ENCODE results near the gene WBP1L.
A peak's percentile ranks its signal among the peaks of the same experiment; 100 is the strongest.

The WBP1L gene

DNA sequence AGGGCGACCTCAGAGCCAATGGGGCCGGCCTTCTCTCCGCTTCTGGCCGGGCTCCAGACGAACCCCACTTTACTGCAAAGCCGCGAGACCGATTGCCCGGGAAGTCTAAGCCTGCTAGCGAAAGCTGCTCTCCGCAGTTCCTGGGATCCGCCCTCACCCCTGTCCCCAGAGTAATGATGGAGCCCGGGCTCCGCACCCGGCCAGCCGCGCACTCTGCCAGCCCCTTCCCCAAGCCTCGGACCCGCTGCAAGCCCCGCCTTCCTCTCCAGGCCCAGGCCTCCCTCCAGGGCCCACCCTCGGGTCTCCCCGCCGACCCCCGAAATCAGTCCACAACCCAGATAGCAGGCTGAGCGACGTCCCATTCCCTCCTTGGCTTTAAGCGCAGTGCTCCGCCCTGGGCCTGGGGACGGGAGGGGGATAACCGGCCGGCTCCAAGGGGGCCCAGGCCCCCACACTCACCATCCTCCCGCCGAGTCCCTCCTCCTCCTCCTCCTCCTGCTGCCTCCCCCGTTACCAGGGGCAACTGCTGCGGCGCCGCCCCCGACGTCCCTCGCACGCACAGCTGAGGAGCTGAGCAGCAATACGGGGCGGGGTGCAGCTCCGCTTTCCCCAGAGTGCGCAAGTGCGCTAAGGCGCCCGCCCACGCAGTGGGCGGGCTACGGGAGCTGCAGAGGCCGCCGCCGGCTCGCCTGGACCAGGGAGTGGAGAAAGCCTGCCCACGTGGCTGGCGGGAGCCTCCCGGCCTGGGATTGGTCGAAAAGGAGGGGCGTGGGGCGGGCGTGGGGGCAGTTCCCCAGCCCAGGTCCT, 29.7 kb upstream of the WBP1L start, which contains the start of gene ARL3 (continued):
- no peak for TF ChIP-seq ZNF521 (tag by site-specific recombination; IDR thresholded peaks at IDR 0.05)
- TF ChIP-seq ZBTB48 (tag by site-specific recombination; IDR thresholded peaks at IDR 0.05), result peak; percentile 57; the same call in 1 of the 2 replicates
- no peak for TF ChIP-seq ZBTB11 (tag by site-specific recombination; conservative IDR thresholded peaks at IDR 0.05; ENCODE audit: low read depth)
- TF ChIP-seq ZNF830 (tag by site-specific recombination; IDR thresholded peaks at IDR 0.05; ENCODE audit: low read depth), result no peak
- no peak for TF ChIP-seq ZNF324 (tag by site-specific recombination; IDR thresholded peaks at IDR 0.05)
- TF ChIP-seq ZNF202 (tag by site-specific recombination; IDR thresholded peaks at IDR 0.05; ENCODE audit: borderline replicate concordance), result no peak
- peak; percentile 65; the same call in 1 of the 2 replicates for TF ChIP-seq KLF7 (tag by site-specific recombination; IDR thresholded peaks at IDR 0.05; ENCODE audit: borderline replicate concordance)
- no peak for TF ChIP-seq ZFP41 (tag by site-specific recombination; IDR thresholded peaks at IDR 0.05; ENCODE audit: borderline replicate concordance)
- TF ChIP-seq ZEB2 (tag by site-specific recombination; IDR thresholded peaks at IDR 0.05), result peak; percentile 63
- TF ChIP-seq PRDM10 (tag by site-specific recombination; IDR thresholded peaks at IDR 0.05), result peak; percentile 91
- no peak for TF ChIP-seq ZNF302 (tag by site-specific recombination; IDR thresholded peaks at IDR 0.05; ENCODE audit: low read depth)
- peak; percentile 54 for TF ChIP-seq ZBTB8A (tag by site-specific recombination; IDR thresholded peaks at IDR 0.05)
- TF ChIP-seq ZIC2 (tag by site-specific recombination; IDR thresholded peaks at IDR 0.05), result peak; percentile 67
- 0 out of 2 replicates have a peak, but pooled peaks have one; percentile 34 for TF ChIP-seq ZNF449 (tag by site-specific recombination; IDR thresholded peaks at IDR 0.05)
- TF ChIP-seq ZNF768 (tag by site-specific recombination; IDR thresholded peaks at IDR 0.05), result no peak
- TF ChIP-seq ZSCAN23 (tag by site-specific recombination; IDR thresholded peaks at IDR 0.05), result peak; percentile 57; the same call in 1 of the 2 replicates
- no peak; the same call in 1 of the 2 replicates for TF ChIP-seq MYNN (tag by site-specific recombination; IDR thresholded peaks at IDR 0.05; ENCODE audit: borderline replicate concordance)
- no peak; the same call in 1 of the 2 replicates for TF ChIP-seq OSR2 (tag by site-specific recombination; IDR thresholded peaks at IDR 0.05)
- TF ChIP-seq ZBTB20 (tag by site-specific recombination; IDR thresholded peaks at IDR 0.05), result peak; percentile 98
- peak; percentile 60; the same call in 1 of the 2 replicates for TF ChIP-seq ZNF843 (tag by site-specific recombination; IDR thresholded peaks at IDR 0.05)
- TF ChIP-seq ZNF610 (tag by site-specific recombination; IDR thresholded peaks at IDR 0.05; ENCODE audit: borderline replicate concordance), result no peak
- peak; percentile 84 for TF ChIP-seq ZSCAN30 (tag by site-specific recombination; IDR thresholded peaks at IDR 0.05)
- TF ChIP-seq ZFP69B (tag by site-specific recombination; IDR thresholded peaks at IDR 0.05), result peak; percentile 94
- TF ChIP-seq INSM2 (tag by site-specific recombination; IDR thresholded peaks at IDR 0.05), result no peak; the same call in 1 of the 2 replicates
- no peak for TF ChIP-seq ZNF416 (tag by site-specific recombination; IDR thresholded peaks at IDR 0.05)
- no peak for TF ChIP-seq ZNF658 (tag by site-specific recombination; IDR thresholded peaks at IDR 0.05)
- 0 out of 2 replicates have a peak, but pooled peaks have one; percentile 39 for TF ChIP-seq ZNF2 (tag by site-specific recombination; IDR thresholded peaks at IDR 0.05)
- TF ChIP-seq ZNF37A (tag by site-specific recombination; IDR thresholded peaks at IDR 0.05), result no peak
- no peak for TF ChIP-seq ZNF146 (tag by site-specific recombination; IDR thresholded peaks at IDR 0.05)
- TF ChIP-seq ZXDB (tag by site-specific recombination; IDR thresholded peaks at IDR 0.05), result peak; percentile 86
